ENCODE measurements around the gene DNAAF3. TPM values are rescaled to one million over a fixed set of nuclear protein-coding genes. Genes with fewer than 3 reads are reported as not detected.

Gene DNAAF3
- total RNA-seq, 1 experiment from 2014 or later = 52.8 TPM

DNA sequence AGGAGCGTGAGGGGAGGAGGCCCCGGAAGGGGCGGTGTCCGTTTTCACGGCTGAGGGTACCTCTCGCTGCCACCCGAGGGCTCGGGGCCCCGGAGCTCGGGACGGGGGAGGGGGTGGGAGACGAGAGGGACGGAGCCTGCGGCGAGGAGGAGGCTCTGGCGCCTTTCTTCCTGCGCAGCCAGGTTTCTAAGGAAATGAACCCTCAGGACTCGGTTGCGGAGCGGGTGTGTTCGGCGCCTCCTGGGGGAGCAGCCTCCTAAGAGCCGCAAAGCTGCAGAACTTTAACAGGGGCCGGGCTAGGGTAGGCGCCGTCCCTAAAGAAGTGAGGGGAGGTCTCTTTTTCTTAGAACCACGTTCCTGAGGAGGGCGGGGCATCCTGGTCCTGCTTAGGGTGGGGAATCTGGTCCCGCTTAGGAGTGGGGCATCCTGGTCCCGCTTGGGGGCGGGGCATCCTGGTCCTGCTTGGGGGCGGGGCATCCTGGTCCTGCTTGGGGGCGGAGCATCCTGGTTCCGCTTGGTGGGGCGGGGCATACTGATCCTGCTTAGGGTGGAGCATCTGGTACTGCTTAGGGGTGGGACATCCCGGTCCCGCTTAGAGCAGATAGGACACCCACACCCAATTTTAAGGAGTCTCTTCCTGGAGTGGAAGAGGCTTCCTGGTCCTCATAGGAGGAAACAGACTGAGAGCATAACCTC lies 7.4 kb upstream of the DNAAF3 start:
- H3K4me3 ChIP-seq (replicated peaks in 1 of 2; ENCODE audit: low read depth in 1 of 2, low read length in 2 of 2) = peak overlapping the region; percentile 55 to 68
- BruUV-seq (replicated peaks) = no TSS peak
- ATAC-seq (peak; percentile 89), DNase-seq (ENCODE audit: low read depth, low spot score) (peak; percentile 75)
- H3K4me2 ChIP-seq (ENCODE audit: low read length) = peak overlapping the region; percentile 99
- RAD21 ChIA-PET (ENCODE audit: low non-redundant PET in 1 of 2, low total read pairs in 2 of 2, uncharacterized antibody in 2 of 2, unreplicated experiment in 2 of 2) = no interaction called here
- no peaks in the 10 kb centered on the region for H3K27me3 ChIP-seq (ENCODE audit: insufficient read depth, low read length)
- H4K20me1 ChIP-seq (ENCODE audit: insufficient read depth) = no peaks in the 10 kb centered on the region
- TF ChIP-seq POLR2AphosphoS5 (IDR thresholded peaks at IDR 0.05; ENCODE audit: low read depth, low read length) = peak; percentile 46; the same call in 1 of the 2 replicates
- no peak for TF ChIP-seq ZNF274 (IDR thresholded peaks at IDR 0.05; ENCODE audit: low read depth, low read length)
- TF ChIP-seq, protein P1, sequence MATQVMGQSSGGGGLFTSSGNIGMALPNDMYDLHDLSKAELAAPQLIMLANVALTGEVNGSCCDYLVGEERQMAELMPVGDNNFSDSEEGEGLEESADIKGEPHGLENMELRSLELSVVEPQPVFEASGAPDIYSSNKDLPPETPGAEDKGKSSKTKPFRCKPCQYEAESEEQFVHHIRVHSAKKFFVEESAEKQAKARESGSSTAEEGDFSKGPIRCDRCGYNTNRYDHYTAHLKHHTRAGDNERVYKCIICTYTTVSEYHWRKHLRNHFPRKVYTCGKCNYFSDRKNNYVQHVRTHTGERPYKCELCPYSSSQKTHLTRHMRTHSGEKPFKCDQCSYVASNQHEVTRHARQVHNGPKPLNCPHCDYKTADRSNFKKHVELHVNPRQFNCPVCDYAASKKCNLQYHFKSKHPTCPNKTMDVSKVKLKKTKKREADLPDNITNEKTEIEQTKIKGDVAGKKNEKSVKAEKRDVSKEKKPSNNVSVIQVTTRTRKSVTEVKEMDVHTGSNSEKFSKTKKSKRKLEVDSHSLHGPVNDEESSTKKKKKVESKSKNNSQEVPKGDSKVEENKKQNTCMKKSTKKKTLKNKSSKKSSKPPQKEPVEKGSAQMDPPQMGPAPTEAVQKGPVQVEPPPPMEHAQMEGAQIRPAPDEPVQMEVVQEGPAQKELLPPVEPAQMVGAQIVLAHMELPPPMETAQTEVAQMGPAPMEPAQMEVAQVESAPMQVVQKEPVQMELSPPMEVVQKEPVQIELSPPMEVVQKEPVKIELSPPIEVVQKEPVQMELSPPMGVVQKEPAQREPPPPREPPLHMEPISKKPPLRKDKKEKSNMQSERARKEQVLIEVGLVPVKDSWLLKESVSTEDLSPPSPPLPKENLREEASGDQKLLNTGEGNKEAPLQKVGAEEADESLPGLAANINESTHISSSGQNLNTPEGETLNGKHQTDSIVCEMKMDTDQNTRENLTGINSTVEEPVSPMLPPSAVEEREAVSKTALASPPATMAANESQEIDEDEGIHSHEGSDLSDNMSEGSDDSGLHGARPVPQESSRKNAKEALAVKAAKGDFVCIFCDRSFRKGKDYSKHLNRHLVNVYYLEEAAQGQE (IDR thresholded peaks at IDR 0.05; ENCODE audit: low read depth) = no peak
- peak overlapping the region; percentile 78 for H3K27ac ChIP-seq (ENCODE audit: low read depth, low read length)
- H3K4me1 ChIP-seq (ENCODE audit: control insufficient read depth in 1 of 2, insufficient read depth in 2 of 2, low read length in 2 of 2) = peaks cover 9 to 44% of the 10 kb centered on the region in 2 experiments; a peak in 3 of 4 replicates
- intact Hi-C loops (cut with micrococcal nuclease) = no loop called here
- CTCF ChIA-PET = interaction anchor here (1.1 to 2.4 kb wide), 2 partner anchors 8 to 13 kb away, joined by 3 to 13 read pairs; partner anchors contain the start of gene DNAAF3
- H2AFZ ChIP-seq (ENCODE audit: low read depth, low read length, poor library complexity, severe bottlenecking) = peak overlapping the region; percentile 54
- H3K9me3 ChIP-seq (ENCODE audit: control insufficient read depth in 1 of 2, insufficient read depth in 1 of 2, low read depth in 1 of 2, low read length in 2 of 2) = peaks cover 0 to 5% of the 10 kb centered on the region in 2 experiments; a peak in 1 of 4 replicates
- POLR2A ChIA-PET = interaction anchor here (2.0 kb wide), 1 partner anchor 37 kb away, joined by 5 read pairs; no protein-coding TSS in a partner anchor
- no peaks in the 10 kb centered on the region for H3K9me2 ChIP-seq (ENCODE audit: insufficient read depth)
- H3K9ac ChIP-seq (ENCODE audit: low read length) = peak overlapping the region; percentile 65
- no peaks in the 10 kb centered on the region for H3K79me2 ChIP-seq (ENCODE audit: insufficient read depth, low read length)
- H3K36me3 ChIP-seq (ENCODE audit: control insufficient read depth in 1 of 2, insufficient read depth in 2 of 2, low read length in 2 of 2) = no peaks in the 10 kb centered on the region

Data from HCT116 (cell line).